ENCODE measurements around the gene CHN2.

The CHN2 gene

DNA sequence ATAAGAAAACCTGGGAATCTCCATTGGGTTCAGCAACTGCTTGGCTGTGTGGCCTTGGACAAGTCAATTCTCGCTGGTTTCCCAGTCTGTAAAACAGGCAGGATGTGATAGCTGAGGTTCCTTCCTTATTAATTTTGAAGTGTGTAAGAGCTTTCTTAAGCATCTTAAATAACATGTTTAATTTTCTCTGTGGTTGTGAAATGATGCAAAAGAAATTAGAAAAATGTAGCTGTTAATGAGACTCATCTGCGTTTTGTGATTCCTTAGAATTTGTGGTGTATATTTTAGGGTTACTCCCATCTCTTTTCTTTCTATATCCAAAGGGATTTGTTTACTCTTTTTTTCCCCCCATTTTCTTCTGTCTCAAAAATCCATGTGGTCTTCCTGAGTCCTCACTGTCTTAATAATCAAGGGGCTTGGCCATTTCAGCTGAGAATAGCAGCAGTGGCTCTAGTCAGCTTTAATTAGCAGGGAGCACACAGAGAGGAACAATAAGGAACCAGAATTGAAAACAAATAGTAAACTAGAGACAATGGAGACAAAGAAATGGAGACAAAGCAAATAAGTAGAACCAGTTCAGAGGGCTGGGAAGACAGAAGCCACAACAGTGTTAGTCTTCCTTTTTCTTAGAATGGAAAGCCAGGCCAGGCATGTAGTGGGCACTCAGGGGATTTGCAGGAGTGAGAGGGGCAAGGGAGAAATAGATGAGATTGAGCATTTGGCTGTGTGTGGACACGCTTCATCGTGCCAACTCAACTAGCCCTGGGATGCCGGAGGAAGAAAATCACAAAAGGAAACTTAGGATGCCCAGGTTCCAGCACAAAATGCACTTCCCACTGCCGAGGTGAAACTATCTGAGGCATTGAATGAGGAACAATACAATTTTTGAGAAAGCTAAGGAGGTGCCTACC, 93.9 kb downstream of the CHN2 start:
- no peak for DNase-seq

DNA sequence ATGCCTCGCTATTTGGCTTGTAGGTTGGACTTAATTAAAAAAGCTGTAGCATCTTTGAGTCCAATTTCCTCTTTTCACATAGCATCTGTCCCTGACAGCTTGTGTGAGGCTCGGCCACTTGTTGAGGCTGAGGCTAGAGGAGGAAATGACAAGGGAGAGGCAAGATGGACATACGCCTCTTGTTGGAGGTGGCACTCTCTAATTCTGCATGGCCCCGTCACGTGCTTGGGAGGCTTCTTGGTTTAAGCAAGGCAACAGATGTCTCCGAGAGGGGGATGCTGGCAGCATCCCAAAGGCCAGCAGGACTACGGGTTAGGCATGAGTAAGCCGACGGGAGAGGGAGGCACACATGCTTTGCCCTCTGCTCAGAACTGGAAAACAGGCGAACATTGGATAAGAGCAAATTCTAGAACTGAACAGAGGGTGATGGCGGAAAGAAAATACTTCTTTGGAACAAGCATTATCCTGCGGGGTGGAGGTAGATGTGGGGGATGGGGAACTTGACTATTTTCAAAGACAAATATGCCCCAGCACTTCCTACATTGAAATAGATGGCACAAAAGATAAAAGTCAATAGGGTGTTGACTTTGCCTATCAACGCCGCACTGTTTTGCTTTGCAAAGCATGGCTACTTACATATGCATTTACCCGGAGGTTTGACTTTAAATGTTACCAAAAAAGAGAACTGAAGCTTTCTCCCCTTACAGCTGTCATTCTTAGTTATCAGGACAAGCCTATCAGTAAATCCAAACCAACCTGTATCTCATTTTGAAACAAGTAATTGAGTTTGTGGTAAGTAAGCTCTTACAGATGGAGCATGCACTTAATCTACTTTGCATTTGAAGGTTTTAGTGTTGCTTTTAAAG, 94.8 kb downstream of the CHN2 start:
- no peak for DNase-seq

DNA sequence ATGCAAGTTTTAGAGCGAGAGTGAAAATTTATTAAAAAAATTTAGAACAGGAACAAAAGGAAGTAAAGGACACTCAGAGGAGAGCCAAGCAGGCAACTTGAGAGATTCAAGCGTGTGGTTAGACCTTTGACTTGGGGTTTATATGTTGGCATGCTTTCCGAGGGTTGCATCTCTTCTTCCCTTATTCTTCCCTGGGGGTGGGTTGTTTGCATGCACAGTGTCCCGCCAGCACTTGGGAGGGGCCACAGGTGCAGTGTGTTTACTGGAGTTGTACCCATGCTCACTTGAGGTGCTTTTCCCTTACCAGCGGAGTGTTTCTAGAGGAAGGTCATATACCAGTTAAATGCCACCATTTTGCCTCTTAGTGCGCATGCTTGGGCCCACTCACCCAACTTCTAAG, 96.3 kb downstream of the CHN2 start:
- DNase-seq = no peak

DNA sequence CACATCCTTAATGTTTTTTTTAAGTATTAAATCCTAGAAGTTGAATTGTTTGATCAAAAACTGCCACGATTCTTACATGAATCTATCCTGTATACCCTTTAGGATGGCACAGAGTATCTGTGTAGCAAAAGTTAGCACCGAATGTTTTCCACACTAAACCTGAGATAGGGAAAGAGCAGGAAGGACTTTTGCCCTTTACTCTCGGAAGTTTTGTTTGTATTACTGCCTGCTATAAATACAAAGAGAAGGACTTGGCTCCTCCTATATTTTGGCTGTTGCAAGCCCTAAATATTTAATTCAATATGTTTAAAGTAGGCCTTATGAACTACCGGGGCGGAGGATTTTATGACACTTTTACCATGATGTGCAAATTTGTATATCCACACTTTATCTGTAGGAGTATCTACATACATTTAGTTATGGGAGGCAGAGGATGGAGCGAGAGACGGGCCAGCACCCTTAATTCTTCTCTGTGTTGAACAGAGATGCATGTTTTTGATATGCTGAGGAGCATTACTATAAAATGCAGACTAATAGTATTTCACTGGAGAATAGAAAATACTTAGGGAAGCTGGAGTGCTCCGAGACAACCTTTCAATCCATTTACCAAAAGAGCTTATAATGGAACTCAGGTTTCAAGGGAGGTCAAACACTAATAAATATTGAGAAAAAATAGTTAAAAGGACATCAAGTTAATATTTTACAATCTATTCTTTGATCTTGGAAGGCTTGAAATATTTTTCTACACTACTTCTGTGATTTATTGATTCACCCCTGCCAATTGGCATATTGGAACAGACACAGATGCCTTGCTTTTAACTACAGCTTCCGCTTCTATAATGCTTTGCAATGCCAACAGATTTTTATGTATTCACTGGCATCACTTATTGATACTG, 97.4 kb downstream of the CHN2 start:
- no peak for DNase-seq

DNA sequence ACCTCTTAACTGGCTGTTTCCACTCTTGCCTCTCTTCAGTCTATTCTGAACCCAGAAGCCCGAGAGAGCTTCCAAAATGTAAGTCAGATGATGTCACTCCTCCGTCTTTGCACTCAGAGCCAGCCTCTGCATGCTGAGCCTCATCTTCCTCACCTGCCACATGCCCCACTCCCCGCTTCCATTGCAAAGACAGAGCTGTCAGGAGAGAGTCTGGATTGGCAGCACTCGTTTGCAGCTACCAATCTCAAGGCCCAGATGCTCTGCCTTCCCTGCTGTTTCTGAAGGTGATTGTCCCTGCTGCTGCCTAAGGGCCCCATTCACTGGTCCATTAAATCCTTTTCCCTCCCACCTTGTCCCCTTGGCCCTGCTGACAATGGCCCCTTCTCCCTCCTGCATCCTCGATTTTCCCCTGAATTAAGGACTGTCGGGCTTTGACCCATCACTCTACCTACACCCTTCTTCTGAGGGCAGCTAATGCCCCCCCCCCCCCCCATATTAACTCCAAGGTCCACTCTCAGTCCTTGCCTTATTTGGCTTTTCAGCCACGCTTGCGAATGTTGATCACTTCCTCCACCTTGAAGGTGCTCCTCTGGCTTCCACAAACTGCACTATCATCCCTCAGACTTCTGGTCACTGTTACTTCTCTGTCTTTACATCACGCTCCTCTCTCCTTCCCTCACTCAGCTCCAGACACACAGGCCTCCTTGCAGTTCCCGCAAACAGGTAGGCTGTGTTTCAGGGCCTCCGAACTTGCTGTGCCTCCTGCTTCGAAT, 98.5 kb downstream of the CHN2 start:
- DNase-seq = no peak

DNA sequence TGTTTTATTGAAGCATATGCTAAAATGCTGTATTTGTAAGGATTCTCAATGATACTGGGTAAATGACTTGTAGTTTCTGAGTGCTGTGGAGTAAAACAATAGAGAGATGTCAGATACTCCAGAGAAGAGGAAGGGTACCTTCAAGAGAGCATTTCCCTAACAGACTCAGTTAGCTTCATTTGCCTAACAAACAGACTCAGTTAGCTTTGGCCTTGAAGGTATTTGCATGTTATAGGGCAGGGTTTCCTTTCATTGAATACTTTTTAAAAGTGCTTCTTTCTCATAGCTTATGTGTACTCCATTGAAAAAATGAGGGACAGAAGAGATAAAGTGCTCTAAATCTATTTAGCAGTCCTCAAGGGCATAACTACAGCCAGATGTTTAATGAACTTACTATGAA, 101.8 kb downstream of the CHN2 start:
- DNase-seq = no peak

DNA sequence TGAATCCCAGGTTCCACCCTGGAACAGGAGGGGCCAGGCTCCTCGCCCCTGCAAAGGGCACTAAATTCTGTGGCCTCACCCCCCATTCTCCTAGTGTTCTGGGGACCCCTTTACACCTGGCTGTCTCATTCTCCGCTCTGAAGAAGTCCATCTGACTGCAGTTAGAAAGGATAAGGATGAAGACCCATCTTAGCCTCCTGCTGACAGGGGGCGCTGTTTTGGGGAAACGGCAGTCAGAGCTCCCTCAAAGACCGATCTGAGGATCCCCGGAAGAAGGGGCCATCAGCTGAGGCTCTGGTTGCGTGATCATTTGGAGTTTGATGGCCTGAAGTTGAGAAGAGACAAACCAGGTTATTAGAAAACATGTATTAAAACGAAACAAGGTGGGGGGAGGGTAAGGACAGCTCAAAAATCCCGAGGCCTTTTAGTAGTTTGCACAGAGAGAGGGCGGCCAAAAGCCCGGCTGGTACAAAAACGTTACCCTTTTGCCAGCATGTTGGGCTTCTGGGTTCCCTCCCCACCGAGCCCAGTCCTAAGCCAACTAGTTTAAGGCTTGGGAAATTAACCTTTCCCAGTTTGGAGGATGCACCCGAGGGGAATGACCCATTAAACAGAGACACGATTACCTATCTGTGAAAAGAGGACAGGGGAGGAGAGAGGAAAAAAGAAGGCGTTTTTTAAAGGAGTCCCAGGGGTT, 102.8 kb downstream of the CHN2 start:
- peak; percentile 23 for DNase-seq

DNA sequence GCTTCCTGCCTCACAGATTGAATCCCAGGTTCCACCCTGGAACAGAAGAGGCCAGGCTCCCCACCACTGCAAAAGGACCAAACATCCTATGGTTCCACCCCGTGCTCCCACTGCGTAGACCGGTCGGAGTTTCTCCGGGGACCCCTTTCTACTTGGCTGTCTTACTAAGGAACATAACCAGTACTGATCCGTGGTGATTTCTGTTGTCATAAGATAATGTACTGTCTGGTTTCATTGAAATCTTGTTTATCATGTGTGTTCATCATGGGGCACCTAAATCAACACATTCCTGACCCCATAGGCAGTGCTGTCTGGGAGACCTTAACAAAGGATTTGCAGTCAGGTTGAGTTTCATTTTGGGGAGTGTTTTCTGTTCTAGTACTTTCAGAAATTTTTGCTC, 104.5 kb downstream of the CHN2 start:
- DNase-seq = no peak

DNA sequence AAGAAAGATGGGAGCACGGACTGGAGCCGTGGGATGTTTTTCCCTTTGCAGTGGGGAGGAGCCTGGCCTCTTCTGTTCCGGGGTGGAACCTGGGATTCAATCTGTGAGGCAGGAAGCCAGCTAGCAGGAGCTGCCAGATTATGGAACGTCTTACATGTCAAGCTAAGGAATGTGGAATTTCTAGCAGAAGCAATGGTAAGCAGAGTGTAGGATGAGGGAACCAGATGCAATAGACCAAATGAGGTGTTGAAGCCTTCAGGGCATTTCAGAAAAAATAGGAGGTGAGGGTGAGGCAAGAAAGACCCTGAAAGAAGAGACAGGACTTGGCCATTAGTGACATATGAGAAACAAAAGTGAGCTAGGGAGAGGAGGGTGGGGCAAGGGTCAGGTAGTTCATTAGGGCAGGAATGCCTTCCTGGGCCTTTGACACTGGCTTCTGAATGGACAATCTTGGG, 105.5 kb downstream of the CHN2 start:
- DNase-seq = no peak

DNA sequence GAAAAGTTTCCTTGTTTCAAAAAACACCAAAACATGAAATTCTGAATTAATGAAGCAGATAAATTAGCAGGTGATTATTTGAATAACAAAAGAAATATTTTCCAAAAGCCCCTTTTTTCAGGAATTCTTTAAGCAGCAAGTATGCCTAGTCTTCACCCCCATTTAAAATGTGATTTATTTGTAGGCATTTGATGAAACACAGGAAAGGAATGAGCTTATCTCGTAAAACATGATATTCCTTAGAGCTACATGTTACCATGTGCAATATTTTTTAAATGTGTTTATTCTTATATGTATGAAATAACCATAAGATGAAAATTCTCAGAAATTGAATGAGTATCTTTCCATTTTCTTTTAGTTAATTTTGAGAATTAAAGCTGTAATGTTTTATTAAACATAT, 106.1 kb downstream of the CHN2 start:
- DNase-seq = no peak

DNA sequence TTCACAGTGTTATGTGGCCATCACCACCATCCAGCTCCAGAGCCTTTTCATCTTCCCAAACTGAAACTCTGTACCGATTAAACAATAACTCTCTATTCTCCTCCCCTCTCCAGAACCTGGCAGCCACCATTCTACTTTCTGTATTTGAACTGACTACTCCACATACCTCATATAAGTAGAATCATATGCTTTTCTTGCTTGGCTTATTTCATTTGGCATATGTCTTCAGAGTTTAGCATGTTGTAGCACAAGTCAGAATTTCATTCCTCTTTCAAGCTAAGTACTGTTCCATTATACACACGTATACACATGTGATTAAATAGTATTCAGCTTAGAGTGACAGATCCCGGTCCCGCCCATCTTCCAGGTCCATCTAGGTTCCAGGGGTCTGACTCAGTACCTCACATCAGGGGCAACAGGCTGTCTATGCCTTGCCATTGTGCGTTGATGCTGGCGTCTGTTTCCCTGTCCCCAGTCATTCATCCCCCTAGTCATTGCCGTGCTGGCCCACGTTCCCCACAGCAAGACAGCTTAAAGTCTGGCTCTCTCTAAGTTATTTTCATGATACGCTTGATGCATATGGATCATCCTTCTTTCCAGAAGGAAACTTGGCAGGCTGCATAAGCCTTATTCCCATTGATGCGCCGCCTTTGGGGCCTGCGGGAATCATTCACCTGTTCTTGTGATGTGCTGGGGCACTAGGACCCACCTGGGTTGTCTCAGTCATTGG, 108.3 kb downstream of the CHN2 start:
- no peak for DNase-seq

DNA sequence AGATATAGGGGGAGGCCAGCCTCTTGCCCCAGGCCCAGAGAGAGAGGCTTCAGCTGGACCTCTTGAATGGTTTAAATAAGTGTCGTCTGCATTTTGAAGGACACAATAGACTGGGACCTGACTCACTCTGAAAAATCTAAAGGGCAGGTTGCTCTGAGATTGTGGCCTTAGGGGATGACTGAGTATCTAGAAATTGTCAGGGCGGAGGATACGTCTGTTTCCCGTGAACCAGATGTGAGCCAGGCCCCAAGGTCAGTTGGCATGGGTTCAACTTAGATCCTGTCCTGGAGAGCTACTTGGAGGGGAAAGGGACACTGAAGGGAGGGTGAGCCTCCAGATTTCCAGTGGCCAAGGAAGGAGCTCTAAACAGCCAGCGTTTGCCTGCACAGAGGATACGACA, 110.2 kb downstream of the CHN2 start:
- no peak for DNase-seq

DNA sequence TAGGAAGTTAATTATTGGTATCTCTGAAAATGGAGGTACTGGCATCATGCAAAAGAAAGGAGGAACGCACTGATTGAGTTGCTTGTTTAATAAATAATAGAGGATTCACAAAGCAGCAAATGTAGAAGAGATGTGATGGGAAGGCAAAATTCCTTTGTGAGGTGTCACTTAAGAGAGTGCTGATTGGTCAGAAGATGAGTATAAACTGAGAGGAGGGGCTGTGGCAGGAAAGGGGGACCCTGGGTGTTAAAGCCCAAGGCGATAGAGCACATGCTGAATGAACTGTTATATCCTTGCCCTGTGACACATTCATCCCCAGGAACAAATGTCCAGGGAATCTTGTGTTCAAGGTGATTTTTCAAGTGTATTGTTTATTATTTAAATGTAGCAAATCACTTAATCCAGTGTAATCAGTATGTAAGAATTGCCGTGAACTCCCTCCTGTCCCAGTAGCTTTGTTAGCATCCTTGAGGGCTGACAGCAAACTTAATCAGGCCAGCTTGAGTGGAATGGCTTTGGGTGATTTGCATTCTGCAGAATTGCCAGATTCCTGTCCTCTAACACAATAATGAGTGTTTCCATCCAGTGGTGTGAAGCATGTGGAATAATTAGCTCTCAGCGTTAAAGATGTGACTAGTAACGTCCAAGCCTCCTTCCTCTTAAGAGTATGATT, 111.9 kb downstream of the CHN2 start:
- no peak for DNase-seq

DNA sequence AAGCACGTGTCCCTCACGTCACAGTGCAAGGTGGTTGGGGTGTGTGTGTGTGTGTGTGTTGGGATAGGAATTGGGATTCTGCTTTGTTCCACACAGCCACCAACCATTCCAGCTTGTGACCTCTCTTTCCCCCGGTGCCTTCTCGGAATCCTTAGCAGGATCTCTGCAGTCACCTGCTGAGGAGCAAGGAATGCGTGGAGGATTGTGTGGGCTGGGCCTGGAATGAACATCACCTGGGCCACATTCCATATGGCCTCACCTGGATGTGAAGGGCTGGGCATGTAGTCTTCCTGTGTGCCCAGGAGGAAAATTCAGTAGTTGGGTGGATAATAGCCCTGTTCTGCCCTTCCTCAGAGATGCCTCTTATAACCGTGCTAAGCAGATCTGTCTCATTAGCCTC, 113.8 kb downstream of the CHN2 start:
- DNase-seq = no peak

DNA sequence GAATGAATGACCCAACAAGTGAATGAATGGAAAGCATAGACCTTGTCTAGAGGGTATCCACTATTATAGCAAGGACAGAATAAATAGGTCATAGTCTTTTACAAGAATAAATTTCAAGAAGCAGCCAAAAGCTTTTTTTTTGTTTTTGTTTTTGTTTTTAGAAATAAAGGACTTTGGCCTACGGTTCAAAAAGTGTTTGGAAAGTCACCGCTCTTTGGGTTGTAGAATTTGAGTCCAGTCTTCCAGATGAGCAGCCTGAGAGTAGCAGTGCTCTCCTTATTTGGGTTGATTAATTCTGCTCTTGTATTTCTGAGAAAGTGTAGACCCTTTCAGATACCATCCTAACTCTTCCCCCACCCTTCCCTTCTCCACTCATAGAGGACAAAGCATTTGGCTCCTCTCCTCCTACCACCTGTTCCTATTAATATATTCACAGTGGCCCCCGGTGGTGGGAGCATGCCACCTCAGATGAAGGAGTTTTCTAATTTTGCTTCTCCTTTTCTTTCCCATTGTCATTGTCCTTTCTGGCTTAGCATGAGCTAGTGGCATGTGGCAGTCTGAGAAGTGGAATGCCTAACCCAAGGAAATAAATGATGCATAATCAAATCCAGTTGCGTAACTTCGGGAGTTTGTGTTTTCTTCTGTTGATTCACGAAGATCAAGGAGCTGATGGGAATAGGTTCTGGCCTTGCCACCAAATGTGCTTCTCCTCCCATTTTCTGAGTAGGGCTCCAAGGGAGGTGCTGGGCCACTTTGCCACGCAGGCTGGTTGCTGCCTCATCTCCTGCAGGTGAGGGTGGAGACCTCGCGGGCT, 114.7 kb downstream of the CHN2 start:
- DNase-seq = no peak

DNA sequence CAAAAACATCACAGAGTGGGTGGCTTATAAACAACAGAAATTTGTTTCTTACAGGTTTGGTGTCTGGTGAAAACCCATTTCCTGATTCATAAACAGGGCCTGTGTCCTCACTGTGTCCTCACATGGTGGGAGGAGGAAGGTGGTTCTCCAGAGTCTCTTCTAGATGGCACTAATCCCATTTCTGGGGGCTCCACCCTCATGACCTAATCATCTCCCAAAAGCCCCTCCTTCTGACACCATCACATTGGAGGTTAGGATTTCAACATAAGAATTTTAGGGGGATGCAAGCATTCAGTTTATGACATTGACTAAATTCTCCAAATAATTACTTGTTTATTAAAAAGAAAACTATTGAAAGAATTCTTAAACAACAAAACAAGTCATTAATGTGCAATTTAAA, 116.0 kb downstream of the CHN2 start:
- no peak for DNase-seq

DNA sequence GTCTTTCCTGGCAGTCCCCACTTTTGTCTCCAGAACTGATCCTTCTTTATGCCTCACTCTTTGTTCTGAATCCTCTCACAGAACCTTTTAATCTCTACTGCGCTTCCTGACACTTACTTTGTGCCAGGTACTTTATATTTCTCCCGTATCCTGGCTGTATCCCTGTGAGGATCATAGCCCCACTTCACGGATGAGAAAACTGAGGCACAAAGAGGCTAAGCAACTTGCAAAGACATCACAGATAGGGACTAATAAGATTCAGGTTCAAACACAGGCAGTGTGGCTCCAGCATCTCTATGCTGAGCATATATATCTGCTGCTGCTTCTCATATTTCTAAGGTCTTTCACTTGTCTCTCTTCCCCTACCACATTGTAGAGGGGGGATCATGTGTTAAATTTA, 116.7 kb downstream of the CHN2 start:
- no peak for DNase-seq

DNA sequence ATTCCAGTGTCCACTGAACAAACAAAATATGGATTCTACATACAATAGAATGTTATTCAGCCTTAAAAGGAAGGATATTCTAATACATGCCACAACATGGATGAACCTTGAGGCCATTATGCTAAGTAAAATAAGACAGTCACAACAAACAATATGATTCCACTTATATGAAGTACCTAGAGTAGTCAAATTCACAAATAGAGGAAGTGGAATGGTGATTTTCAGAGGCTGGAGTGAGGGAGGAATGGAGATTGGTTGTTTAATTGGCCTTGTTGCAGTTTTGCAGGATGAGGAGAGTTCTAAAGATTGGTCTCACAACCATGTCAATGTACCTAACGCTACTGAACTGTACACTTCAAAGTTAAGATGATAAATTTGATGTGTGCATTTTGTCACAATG, 119.6 kb downstream of the CHN2 start:
- no peak for DNase-seq
